ENCODE results near the gene FBLN7.
"Not testable (repeated sequence)": the region's sequence is repeated elsewhere in the genome, so short reads cannot be mapped to it uniquely, and the experiment has no call there.

Gene FBLN7

DNA sequence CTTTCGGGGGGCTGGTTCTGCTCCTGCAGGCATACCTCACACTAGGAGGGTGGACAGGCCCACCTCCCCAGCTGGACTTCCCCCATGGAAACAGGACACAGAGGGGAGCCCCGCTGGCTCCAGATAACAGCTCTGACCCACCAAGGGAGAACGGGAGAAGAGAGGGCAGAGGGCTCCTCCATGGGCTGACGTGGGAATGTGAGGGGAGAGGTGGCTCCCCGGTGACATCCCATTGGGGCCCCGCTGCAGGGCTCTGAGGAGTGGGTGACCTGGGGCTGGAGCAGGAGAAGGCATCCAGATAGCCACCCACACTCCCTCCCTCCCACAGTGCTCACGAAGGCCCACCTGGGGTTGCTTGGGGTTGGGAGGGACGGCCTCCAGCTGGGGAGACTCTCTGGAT, 45.9 kb downstream of the FBLN7 start:
- DNase-seq (ENCODE audit: low read depth in 2 of 2): no peak

DNA sequence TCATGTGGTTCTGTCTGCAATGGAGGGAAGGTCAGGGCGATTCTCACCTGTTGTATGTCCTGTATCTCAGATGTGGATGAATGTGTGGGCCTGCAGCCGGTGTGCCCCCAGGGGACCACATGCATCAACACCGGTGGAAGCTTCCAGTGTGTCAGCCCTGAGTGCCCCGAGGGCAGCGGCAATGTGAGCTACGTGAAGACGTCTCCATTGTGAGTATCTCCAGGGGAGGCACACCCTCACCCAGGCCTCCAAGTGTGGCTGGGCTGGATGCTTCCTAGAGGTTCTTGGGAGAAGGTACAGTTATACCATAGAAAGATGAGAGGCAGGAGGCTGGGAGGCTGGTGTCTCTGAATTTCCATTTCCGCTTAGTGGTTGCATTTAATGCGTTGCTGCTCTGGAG, 46.9 kb downstream of the FBLN7 start:
- no peak for DNase-seq (ENCODE audit: low read depth in 2 of 2)

DNA sequence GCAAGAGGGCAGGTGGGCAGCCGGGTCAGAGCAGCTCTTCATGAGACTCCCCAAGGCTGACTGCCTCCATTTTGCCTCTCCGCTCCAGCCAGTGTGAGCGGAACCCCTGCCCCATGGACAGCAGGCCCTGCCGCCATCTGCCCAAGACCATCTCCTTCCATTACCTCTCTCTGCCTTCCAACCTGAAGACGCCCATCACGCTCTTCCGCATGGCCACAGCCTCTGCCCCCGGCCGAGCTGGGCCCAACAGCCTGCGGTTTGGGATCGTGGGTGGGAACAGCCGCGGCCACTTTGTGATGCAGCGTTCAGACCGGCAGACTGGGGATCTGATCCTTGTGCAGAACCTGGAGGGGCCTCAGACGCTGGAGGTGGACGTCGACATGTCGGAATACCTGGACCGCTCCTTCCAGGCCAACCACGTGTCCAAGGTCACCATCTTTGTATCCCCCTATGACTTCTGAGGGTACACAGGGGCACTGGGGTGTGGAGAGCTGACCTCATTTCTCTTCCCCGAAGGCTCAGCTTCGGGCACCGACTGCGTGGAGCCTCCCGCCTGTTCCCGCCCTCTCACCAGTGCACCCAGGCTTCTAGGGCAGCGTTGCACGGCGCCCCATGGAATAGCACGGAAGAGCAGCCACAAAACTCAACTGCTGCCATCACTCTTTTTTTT, 49.0 kb downstream of the FBLN7 start:
- DNase-seq (ENCODE audit: low read depth in 2 of 2): no peak

DNA sequence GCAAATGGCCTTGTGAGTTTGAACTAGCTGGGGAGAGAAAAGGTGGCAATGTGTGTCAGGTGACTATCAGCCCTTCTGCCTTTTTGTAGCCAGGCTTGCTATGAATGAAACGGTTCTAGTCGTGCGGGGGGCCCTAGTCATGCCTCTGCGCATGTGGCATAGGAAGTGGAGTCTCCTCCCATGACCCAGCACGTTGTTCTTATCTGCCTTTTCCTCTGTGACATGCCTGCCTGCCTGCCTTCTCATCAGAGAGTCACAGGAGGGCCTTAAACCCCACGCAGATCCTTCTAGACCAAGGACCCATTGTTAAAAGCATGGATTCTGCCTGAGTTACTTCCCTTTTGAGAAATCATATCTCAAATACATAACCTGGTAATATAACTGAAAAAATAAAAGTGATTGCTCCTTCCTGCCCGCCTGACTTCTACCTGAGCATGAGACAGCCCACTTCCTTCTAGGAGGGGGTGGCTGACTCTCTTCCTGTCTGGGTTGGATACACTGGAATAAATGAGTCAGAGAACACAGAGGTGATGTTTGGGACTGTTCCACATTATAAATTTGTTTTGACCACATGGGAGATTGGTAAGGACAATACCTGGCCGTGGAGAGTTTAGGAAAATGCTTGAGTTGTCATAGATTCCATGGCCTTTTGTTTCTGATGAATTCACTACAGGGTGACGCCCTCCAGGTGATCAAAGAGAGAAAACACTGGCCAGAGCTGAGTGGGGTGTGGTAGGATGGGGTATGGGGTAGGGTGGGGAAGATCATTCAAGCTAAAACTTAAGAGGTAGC, 49.8 kb downstream of the FBLN7 start:
- no peak for DNase-seq (ENCODE audit: low read depth in 2 of 2)

DNA sequence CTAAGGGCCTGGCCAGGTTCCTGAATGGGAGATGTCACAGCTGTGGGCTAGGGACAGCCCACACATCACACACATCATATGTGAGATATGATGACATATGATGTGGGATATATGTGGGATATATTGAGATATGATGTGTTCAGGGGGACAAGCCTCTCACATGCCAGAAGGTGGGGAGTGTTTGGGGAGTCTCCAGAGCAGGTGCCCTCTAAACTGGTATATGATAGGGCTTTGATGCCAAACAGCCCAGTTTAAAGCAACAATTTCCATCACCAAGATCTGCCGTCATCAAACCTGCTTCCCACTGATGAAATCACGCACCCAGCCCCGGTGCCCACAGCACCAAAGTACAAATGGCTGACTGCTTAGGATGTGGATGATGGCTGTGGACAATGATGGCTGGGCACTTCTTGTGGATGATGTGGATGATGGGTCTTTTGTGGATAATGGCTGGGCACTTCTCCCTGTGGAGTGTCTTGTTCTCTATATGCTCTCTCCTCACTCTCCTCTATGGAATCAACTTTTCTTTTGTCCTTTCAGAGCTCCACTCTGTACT, 50.9 kb downstream of the FBLN7 start:
- no peak for DNase-seq (ENCODE audit: low read depth in 2 of 2)

DNA sequence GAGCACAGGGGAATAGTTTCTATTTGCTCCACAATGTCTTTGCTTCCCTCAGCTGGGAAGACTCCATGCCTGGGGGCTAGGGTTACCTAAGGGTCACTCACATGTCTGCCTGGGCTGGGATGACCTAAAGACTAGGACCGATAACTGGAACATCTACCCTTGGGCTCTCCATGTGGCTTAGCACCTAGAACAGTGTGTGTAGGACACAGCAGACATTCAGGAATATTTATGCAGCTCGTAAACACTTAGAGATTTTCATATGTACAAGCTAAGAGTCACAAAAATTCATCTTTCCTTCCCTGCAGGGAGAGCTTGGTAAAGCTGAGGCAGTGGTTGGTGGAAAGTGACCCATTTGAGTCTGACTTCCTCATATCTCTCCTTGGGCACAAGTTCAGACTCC, 55.8 kb downstream of the FBLN7 start:
- DNase-seq (ENCODE audit: low read depth in 2 of 2): no peak

DNA sequence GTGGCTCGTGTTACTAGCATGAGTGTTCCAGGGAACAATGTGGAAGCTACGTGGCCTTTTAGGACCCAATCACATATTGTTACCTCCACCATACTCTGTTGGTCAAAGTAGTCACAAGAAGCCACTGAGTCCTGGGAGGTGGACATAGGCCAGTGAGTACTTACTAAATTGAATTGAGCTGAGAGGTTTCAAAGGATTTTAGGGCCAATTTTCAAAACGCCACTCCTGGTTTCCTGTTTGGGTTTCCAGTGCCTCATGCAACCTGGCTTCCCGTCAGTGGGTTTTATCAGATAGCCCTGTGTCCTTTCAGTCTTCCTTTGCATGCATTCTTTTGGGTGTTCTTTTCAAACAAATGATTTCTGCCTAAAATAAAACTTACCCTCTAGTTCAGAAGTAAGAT, 56.3 kb downstream of the FBLN7 start:
- DNase-seq (ENCODE audit: low read depth in 2 of 2): no peak

DNA sequence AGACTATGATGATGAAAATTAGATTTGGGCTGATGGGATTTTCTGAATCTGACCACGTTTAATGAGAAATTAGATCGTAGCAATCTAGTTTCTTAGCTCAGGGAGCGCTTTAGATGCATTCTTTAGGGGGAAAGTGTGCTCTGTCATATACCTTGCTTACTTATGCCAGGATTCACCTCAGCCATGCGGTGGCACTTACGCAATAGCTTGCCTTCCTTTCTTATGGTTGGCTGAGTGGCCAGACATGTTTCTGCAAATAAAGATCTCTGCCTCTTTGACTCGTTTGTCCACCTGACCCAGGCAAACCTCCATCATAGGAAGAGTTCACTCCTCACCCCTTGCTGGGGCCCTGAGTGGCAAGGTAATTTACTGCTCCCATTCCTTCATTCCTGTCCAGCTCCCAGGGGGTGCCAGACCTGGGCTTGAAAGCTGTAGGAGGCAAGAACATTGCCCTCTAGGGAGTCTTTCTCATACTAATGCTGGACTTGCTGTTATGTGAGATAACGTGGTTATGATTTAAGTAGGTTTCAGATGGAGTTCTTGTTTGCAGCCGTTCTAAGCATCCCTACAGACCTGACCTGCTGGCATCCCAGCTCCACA, 57.1 kb downstream of the FBLN7 start:
- no peak for DNase-seq (ENCODE audit: low read depth in 2 of 2)

DNA sequence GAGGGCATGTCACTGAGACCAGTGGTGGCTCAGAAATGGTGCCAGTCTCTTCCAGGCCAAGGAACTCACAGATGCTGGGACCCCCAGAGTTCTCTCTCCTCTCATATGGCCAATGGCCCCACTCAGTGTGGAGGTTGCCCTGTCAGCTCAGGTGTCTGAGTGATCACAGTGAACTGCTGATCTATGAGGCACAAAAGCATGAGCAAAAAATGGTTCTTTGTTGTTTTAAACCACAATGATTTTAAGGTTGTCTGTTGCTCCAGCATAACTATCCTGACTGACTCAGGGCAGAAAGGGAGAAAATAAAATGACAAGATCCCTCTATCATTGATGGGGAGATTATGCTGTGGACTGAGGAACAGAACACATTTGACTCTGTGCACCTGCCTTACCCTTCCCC, 57.8 kb downstream of the FBLN7 start:
- DNase-seq (ENCODE audit: low read depth in 2 of 2): no peak

DNA sequence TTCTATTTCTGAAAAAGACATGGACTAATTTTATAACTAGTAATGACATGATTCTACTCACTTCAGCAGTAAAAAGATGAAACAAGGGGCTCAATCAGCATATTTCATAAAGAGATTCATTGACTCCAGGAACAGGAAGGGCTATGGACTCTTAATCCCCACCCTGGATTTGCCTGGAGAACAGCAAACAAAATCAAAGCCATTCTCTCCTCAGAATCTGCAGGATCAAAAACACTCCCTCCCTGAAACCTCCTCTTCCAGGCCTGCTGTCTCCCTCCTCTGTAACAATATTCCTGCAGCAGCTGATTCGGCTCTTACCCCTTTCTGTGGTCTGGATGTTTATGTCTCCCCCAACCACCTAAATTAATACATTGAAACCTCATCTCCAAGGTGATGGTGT, 59.7 kb downstream of the FBLN7 start:
- no peak for DNase-seq (ENCODE audit: low read depth in 2 of 2)

DNA sequence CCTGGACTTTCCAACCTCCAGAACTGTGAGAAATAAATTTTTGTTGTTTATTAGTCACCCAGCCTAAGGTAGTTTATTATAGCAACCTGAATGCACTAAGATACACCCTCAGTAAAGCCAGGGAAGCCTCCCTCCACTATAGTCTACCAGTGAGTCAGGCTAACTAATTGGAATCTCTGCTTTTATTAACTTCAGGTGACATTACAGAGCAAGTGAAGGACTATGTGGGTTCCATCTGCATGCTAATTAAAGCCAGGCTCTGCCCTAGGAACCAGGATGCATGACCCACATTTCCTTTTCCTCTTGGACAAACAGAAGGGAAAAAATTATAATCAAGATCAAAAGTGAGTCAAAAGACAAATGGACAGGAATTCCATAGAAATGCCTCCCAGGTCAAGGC, 60.6 kb downstream of the FBLN7 start:
- DNase-seq (ENCODE audit: low read depth in 2 of 2): no peak

DNA sequence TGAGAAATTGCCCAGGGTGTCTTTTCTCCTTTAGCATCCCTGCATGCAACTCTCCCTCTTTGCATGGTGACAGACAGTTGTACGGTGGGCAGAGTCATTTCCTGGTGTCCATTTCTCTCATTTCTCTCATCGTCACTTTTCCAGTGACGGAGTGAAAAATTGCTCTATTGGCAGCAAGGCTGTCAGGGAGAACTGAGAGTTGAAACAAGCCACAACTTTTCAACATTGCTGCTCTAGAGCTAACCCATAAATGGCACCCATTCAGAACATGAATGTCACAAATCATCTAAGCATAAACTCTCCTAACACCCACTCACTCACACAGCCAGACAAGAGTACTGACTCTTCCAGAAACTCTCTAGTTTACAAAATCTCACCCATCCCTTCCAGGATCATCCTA, 61.0 kb downstream of the FBLN7 start:
- no peak for DNase-seq (ENCODE audit: low read depth in 2 of 2)

DNA sequence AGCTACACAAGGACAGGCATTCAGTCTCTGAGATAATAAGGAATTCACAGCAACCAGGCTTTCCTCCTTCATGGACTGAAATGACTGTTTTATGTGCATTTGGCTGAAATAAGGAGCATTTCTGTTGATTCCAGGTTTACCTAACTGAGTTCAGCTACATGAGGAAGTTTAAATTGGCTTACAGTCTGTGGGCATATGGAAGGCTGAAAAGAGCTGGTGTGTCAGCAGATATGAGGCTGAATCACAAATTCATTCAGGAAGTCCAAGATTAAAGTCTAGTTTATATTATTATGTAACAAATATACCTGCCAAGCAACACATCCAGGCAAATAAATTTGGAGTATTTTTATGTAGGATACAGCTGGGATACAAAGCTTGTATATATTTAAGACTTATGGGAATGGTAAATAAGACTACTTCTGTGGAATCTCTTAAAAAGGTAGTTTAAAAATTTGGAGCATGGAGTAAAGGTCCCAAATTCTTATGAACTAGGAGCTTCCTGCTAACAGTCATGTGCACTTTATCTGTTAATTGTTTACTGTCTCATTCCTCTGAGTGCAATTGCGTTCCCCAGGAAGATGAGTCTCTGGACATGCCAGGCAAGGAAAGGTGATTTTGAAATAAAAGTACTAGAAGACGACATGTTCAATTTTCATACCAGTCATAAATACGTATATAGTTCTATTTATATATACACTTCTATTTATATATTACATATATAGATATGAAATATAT, 63.7 kb downstream of the FBLN7 start:
- no peak for DNase-seq (ENCODE audit: low read depth in 2 of 2)

DNA sequence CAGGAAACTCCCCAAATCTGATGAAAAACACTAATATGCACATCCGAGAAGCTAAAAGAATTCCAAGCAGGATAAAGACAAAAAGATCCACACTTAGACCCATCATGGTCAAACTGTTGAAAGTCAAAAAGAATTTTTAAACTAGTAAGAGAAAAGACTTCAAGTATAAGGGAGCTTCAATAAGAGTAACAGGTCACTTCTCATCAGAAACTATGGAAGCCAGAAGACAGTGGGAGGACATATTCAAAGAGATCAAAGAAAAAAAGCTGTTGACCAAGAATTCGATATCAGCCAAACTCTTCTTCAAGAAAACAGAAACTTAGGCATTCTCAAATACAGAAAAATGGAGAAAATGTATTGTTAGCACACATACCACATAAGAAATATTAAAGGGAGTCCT, 66.2 kb downstream of the FBLN7 start:
- no peak for DNase-seq (ENCODE audit: low read depth in 2 of 2)

DNA sequence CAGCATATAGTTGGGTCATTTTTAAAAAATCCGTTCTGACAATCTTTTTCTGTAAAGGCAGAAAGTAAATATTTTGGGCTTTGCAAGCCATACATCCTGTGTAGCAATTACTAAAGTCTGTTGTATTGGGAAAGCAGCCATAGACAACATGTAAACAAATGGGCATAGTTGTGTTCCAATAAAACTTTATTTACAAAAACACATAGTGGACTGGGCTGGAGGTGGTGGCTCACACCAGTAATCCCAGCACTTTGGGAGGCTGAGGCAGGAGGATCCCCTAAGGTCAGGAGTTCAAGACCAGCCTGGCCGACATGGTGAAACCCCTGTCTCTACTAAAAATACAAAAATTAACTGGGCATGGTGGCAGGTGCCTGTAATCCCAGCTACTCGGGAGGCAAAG, 69.7 kb downstream of the FBLN7 start:
- DNase-seq (ENCODE audit: low read depth in 2 of 2): not testable (repeated sequence)

DNA sequence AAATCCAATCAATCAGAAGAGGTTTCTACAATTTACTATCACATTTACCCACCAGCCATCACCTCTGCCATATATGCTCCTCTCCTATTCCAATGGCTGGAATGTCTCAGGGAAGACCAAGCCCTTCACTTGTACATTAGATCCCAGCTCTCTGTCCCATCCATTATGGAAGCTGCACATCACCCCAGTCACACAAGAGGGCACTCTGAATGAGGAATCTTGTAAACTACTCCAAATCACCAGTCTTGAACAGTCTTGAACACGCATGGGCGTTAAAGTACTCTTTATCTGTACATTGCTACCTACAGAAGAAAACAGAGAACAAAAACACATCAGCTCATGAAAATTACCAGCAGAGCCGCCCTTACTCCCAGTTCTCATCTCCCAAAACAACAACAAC, 78.0 kb downstream of the FBLN7 start:
- peak; percentile 3 to 5 for DNase-seq (ENCODE audit: low read depth in 2 of 2)

DNA sequence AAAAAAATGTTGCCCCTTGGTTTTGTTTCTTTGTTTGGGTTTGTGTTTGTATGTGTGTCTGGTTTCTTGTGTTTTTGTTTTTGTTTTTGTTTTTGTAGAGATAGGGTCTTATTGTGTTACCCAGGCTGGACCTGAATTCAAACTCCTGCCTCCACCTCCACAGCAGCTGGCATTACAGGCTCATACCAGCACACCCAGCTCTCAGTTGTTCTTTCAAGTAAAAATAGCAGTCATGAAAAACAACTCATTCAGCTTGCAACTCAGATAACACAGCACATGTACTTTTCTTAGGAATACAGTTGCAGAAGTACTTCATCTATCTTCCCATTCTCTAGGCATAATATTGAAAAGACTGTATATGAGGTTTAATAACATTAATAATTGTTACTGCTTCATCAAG, 79.7 kb downstream of the FBLN7 start:
- DNase-seq (ENCODE audit: low read depth in 2 of 2): no peak

DNA sequence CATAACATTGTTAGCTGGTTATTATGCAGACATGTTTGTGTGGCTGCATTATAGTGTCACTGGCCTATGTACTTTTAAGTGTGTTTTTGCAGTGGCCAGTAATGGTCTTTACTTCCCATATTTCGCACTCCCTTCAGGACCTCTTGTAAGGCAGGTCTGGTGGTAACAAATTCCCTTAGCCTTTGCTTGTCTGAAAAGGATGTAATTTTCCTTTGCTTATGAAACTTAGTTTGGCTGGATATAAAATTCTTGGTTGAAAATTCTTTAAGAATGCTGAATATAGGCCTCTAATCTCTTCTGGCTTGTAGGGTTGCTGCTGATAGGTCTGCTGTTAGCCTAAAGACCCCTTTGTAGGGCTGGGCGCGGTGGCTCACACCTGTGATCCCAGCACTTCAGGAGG, 82.0 kb downstream of the FBLN7 start:
- no peak for DNase-seq (ENCODE audit: low read depth in 2 of 2)

DNA sequence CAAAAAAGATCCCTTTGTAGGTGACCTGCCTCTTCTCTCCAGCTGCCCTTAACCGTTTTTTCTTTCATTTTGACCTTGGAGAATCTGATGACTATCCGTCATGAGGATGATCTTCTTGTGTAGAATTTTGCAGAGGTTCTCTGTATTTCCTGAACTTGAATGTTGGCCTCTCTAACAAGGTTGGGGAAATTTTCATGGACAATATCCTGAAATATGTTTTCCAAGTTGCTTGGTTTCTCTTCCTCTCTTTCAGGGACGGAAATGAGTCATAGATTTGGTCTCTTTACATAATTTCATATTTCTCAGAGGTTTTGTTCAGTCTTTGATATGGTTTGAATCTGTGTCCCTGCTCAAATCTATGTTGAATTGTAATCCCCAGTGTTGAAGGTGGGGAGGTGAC, 82.6 kb downstream of the FBLN7 start:
- DNase-seq (ENCODE audit: low read depth in 2 of 2): no peak

DNA sequence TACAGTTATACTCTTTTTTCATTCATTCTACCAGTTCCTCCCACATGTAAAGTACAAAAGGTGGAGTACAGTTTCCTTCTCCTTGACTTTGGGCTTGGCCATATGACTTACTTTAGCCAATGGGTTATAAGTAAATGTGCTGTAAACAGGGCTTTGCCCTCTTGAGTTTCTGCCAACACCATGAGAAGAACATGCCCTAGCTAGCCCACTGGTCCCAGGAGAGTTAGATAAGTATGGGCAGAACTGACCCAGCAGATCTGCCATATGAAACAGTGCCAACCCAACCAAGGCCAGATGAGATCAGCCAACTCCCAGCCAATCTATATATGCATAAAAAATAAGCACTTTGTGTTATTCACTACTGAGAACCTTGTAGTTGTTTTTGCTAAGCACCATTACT, 91.2 kb downstream of the FBLN7 start:
- DNase-seq (ENCODE audit: low read depth in 2 of 2): no peak

DNA sequence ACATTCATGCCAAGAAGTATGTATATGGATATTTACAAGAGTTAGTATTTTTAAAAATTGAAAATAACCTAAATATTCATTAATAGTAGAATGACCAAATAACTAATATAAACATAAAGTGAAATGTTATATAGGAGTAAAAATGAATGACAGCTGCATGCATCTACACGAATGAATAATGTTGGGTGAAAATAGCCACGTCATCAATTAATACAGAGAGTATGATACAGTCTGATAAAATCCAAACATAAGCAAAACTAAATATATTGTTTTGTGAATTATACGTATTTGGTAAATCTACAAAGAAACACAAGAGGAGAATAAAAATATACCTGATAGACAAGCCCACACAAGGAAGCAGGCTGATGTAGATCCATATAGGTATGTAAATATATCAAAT, 92.2 kb downstream of the FBLN7 start:
- DNase-seq (ENCODE audit: low read depth in 2 of 2): no peak

Measured in fibroblast of skin of left biceps (primary cell).